ENCODE results near the gene PLCB4. TPM values are rescaled to one million over a fixed set of nuclear protein-coding genes. Genes with fewer than 3 reads are reported as not detected.

Gene PLCB4
- total and polyA plus RNA-seq, 2 experiments from 2014 or later = 31.6 to 39.2 TPM

DNA sequence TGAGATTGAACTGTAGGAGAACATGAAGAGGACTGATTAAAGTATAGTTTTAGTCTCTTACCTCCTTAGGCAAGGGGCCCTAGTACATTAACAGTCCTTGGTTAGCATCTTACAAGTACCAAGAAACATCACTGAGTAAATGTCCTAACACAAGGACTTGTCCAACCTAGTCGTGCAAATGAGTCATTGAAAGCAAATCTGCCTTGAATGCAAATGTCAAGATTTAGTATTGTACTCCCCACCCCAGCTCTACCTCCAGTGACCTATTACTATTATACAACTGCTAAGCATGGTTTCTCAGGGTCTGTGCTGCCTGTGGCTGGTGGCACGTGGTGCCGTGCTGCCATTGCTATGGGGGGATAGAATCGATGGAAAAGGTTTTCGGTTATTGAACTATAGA is 138.4 kb downstream of the PLCB4 start:
- DNase-seq (ENCODE audit: low read depth in 1 of 2, low spot score in 1 of 2) = no peak
- H3K36me3 ChIP-seq = no peaks in the 10 kb centered on the region
- no peaks in the 10 kb centered on the region for H3K27me3 ChIP-seq
- no peaks in the 10 kb centered on the region for H3K4me1 ChIP-seq (ENCODE audit: low read depth)
- TF ChIP-seq, protein P1, sequence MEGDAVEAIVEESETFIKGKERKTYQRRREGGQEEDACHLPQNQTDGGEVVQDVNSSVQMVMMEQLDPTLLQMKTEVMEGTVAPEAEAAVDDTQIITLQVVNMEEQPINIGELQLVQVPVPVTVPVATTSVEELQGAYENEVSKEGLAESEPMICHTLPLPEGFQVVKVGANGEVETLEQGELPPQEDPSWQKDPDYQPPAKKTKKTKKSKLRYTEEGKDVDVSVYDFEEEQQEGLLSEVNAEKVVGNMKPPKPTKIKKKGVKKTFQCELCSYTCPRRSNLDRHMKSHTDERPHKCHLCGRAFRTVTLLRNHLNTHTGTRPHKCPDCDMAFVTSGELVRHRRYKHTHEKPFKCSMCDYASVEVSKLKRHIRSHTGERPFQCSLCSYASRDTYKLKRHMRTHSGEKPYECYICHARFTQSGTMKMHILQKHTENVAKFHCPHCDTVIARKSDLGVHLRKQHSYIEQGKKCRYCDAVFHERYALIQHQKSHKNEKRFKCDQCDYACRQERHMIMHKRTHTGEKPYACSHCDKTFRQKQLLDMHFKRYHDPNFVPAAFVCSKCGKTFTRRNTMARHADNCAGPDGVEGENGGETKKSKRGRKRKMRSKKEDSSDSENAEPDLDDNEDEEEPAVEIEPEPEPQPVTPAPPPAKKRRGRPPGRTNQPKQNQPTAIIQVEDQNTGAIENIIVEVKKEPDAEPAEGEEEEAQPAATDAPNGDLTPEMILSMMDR (IDR thresholded peaks at IDR 0.05; ENCODE audit: low read depth, low read length) = no peak
- H3K27ac ChIP-seq = no peak overlapping the region
- H3K4me3 ChIP-seq = no peak overlapping the region
- H3K9me3 ChIP-seq (ENCODE audit: low read depth) = no peaks in the 10 kb centered on the region

DNA sequence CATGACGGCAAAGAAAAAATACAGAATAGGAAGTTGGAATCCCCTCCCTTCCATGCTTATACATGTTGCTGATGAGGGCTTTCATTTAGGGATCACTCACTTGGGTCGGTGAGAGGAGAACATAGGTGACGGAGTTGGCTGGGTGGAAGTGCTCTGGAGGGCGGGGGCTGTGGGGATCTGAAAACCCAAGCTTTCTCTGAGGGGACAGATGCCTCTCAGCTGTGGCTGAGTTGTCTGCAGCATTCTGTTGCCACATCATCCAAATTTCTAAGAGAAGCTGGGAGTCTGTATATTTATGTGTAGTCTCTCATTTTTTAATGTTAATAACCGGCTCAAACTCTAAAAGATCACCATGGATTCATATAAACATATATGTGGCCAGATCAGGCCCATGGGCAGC is 141.5 kb downstream of the PLCB4 start:
- TF ChIP-seq, protein P1 (IDR thresholded peaks at IDR 0.05; ENCODE audit: low read depth, low read length) = no peak
- Histone ChIP-seq H3K9me3 (ENCODE audit: low read depth) (no peaks in the 10 kb centered on the region), H3K27ac (peak overlapping the region; percentile 16), H3K27me3 (no peaks in the 10 kb centered on the region), H3K4me1 (ENCODE audit: low read depth) (no peaks in the 10 kb centered on the region), H3K36me3 (no peaks in the 10 kb centered on the region), H3K4me3 (no peak overlapping the region)
- DNase-seq (ENCODE audit: low read depth in 1 of 2, low spot score in 1 of 2) = no peak

DNA sequence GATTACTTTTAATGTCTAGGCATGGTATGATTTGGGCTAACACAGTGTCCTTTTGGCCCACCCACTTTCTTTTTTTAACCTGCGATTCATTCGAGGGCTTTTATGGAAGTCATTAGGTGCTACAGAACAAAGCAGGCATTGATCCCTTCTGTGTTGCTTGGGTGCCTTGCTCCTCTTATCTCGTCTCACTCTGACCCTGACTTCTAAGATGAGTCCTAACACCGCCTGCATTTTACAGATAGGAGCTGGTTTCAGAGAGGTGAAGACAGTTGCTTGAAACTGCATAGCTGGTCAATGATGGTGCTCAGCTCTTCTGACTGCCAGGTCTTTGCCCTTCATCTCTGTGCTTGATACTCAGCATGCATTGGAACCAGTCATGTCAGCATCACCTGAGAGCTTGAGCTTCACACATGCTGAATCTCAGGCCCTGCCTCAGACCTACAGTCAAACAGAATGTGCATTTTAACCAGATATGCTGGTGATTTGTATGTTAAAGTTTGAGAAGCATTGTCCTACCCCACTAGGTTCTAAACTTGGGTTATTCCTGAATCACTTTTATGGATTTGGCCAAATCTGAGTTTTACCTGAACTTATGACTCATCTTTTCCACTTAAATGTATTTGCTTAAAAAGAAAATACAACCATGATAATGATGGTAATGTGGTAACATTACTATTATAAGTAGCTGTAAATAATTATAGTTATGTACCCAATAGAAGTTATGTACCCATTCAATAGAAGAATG is 142.3 kb downstream of the PLCB4 start:
- Histone ChIP-seq H3K36me3 (no peaks in the 10 kb centered on the region), H3K4me3 (no peak overlapping the region), H3K9me3 (ENCODE audit: low read depth) (no peaks in the 10 kb centered on the region), H3K4me1 (ENCODE audit: low read depth) (no peaks in the 10 kb centered on the region), H3K27me3 (no peaks in the 10 kb centered on the region), H3K27ac (no peak overlapping the region)
- TF ChIP-seq, protein P1 (IDR thresholded peaks at IDR 0.05; ENCODE audit: low read depth, low read length) = no peak
- no peak for DNase-seq (ENCODE audit: low read depth in 1 of 2, low spot score in 1 of 2)

DNA sequence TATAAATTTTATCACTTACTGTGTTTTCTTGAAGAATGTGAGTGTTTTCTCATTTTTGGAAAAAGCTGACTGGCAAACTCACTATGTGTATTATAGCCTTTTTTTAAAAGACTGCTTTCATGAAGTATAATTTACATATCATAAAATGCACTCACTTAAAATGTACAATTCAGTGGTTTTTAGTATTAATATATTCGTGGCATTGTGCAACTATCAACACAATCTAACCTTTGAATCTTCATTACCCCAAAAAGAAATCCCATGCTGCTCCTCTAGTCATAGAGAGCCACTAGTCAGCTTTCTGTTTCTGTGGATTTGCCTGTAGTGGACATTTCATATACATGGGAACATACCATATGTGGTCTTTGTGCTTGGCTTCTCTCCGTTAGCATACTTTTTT is 143.8 kb downstream of the PLCB4 start:
- TF ChIP-seq, protein P1 (IDR thresholded peaks at IDR 0.05; ENCODE audit: low read depth, low read length) = no peak
- no peaks in the 10 kb centered on the region for H3K36me3 ChIP-seq
- H3K27ac ChIP-seq = no peak overlapping the region
- no peaks in the 10 kb centered on the region for H3K4me1 ChIP-seq (ENCODE audit: low read depth)
- H3K9me3 ChIP-seq (ENCODE audit: low read depth) = no peaks in the 10 kb centered on the region
- H3K27me3 ChIP-seq = no peaks in the 10 kb centered on the region
- no peak for DNase-seq (ENCODE audit: low read depth in 1 of 2, low spot score in 1 of 2)
- H3K4me3 ChIP-seq = no peak overlapping the region

DNA sequence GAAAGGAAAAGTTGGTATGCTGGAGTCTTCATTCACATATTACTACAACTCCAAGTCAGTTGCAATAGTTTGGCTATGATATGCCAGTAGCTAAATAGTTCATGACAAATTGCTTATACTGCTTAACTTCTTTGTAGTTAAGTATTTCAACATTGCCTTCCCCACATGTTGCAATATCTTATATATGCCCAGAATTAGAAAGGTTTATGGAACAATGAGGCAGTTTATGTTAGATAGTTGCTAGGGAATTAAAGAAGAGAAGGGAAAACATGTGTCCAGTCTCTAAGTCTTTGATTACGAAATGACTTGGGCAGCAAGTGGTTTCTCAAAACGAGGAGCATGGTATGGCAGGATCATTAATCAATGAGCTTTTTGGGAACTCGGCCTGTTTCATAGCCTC is 145.8 kb downstream of the PLCB4 start:
- TF ChIP-seq, protein P1 (IDR thresholded peaks at IDR 0.05; ENCODE audit: low read depth, low read length) = no peak
- Histone ChIP-seq H3K4me1 (ENCODE audit: low read depth) (peaks cover 6% of the 10 kb centered on the region), H3K4me3 (no peak overlapping the region), H3K36me3 (no peaks in the 10 kb centered on the region), H3K27me3 (no peaks in the 10 kb centered on the region), H3K27ac (no peak overlapping the region), H3K9me3 (ENCODE audit: low read depth) (no peaks in the 10 kb centered on the region)
- DNase-seq (ENCODE audit: low read depth in 1 of 2, low spot score in 1 of 2) = peak in 1 of 2 donors; percentile 97

All from cardiac muscle cell (in vitro differentiated cells and primary cell).